ENCODE data around the gene CWC22.
"Not testable (repeated sequence)": the region's sequence is repeated elsewhere in the genome, so short reads cannot be mapped to it uniquely, and the experiment has no call there.

CWC22 gene

DNA sequence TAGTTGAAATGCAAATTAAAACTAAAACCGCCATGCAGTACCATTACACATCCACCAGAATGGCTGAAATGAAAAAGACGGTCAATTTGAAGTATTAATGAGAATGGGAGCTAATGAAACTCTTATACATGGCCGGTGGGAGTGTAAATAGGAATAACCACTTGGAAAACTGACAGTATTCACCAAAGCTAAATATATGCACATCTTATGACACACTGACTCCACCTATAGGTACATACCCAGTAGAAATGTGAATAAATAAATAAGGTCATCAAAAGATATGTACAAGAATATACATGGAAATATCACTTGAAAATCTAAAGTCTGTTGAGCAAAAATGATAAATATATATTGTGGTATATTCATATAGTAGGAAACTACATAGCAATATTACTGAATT, 57.7 kb downstream of the CWC22 start:
- no peak for DNase-seq

DNA sequence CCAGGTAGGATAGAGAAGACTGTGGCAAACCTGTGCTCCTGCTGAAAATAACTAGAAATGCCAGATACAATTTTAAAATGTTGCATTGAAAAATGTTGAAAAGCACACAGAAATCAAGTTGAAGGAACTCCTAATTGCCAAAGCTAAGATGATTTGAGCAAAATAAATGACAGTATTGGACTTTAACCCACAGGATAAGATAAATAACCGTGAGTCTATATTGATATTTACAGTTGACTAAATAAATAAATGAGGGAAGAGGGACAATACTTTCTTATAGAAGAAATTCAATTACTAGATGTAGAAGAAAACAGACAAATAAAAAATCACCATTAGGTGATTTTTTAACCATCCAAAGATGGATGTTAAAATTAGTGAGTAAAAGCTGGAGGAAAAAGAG, 59.0 kb downstream of the CWC22 start:
- no peak for DNase-seq

DNA sequence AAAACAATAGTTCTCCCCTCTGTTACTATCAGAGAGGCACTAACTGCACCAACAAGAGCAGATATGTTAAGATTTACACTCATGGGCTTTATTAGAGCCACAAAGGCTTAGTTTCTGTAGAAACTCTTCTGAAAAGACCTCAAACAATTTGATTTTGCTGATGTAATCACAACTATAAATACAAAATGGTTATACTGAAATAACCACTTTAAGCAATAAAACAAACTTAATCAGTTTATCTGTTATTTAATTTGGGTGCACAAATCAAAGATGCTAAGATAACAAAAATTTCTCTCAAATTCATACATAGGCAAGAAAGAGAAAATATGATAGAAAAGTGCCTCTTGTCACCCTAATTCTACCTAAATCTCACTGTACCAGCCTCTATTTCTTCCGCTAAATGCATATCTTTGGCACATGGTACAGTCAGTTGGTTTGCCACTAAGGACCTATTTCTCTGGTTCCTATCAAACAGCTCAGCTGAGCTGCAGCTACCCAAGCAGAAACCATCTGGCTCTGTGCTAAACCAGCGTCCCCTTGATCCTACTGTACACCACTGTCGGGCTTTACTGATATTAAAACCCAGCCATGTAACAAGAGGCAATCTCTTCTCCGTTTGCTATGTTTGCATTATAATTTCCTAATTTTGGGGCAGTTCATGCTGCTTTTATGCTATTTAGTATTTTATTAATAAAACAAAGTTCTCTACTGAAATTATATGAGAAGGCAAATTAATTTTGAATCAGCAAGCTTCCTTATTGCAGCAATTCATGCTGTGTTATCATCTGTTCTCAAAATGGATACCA, 60.1 kb downstream of the CWC22 start:
- DNase-seq, result no peak

DNA sequence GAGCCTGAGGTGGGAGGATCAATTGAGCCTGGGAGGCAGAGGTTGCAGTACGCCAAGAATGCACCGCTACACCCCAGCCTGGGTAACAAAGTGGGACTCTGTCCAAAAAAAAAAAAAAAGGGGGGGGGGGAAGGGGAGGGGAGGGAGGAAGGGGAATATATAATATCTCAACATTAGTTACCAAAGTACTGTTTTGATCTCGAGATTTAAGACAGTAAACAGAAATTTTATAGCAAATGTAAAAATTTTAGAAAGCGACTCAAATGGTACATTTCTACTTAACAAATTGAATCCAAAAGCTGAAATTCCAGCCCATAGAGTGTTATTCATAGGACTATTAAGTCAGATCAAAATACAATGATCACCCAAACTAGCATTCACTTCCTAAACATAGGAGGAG, 60.8 kb downstream of the CWC22 start:
- DNase-seq, result no peak

DNA sequence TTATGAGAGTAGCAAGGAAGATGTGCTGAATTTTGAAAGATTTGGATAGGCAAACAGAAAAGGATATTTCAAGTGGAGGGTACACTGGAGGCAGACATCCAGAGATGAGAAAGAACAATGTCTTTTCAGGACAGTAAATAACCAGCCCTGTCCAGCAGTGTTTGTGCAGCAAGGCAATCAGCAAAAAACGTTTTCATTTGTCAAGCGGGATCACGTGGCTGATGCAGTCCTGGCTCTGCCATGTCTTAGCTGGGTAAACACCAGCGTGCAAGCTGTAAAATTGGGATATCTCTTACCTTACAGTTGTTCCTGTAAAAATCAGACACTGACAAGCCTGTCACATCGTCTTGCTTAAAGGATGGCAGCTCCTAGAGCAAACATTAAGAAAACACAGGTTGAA, 67.8 kb downstream of the CWC22 start:
- no peak for DNase-seq

DNA sequence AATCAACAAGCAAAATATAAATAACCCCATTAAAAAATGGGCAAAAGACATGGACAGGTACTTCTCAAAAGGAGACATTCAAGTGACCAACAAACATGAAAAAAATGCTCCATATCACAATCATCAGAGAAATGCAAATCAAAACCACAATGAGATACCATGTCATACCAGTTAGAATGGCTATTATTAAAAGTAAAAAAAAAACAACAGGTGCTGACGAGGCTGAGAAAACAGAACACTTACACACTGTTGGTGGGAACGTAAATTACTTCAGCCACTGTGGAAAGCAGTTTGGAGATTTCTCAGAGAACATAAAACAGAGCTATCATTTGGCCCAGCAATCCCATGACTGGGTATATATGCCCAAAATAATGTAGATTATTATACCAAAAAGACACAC, 69.1 kb downstream of the CWC22 start:
- no peak for DNase-seq

DNA sequence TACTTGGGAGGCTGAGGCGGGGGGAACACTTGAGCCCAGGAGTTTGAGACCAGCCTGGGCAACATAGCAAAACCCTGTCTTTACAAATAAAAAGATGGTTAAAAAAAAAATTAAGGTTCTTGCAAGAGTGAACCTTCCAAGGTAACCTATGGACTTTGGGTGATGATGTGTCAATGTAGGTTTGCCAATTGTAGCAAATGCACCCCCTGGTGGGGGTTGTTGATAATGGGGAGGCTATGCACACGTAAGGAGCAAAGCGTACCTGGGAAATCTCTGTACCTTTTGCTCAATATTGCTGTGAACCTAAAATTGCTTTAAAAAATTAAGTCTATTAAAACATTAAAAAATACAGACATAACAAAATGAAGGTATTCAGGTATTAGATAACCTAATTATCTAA, 70.4 kb downstream of the CWC22 start:
- peak; percentile 53 for DNase-seq

DNA sequence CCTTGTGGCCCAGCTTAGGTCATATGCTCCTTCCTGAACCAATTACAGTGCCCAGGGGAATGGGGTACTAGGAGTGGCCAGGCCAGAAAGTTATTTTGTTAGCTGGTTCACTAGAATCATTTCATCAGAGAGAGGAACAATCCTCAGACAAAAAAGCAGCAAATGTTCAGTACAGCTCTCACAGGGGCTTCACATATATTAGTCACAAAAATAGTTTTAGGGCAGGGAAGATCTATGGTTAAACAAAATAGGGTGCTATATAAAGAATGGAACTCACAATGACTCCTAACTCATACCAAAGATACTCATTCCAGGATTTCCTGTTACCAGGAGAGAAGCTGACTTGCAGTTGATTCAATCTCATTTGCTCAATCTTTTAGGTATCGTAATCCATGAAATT, 71.0 kb downstream of the CWC22 start:
- no peak for DNase-seq

DNA sequence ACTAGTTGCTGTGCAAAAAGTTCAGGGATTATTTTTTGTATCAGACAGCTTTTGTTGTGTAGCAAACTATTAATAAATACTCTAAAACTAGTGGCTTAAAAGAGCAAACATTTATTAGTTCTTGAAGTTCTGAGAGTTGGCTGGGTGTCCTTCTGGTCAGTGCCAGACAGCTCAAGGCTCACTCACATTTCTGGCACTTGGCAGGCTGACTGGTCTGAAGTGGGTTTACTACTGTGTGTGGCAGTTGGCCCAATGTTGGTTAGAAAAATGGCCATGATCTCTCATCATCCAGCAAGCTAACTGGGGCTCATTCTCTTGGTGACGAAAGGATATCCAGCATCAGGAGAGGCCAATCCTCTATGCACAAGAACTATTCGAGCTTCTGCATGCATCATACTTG, 74.3 kb downstream of the CWC22 start:
- DNase-seq, result no peak

DNA sequence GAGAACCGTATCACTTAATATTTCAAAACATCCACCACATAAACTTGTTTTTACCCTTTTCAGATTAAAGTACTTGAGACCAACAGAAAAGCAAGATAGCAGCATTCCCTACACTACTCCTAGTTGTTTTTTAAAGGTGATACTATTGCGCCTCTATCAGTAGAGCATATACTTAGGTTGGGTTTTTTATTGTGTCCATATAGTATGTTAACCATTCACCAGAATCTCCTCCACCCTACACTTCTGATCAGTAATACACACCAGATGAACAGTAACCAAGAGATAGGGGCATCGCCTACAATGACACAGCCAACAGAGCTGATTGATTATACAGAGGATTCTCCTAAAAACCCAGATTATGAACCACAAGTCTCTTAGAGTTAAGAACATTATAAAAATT, 75.6 kb downstream of the CWC22 start:
- DNase-seq, result no peak

DNA sequence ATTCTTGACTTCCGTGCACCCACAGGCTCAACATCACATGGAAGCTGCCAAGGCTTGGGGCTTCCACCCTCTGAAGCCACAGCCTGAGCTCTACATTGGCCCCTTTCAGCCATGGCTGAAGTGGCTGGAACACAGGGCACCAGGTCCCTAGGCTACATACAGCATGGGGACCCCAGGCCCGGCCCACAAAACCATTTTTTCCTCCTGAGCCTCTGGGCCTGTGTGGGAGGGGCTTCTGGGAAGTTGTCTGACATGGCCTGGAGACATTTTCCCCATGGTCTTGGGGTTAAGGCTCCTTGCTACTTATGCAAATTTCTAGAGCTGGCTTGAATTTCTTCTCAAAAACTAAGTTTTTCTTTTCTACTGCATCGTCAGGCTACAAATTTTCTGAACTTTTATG, 77.1 kb downstream of the CWC22 start:
- DNase-seq, result not testable (repeated sequence)

DNA sequence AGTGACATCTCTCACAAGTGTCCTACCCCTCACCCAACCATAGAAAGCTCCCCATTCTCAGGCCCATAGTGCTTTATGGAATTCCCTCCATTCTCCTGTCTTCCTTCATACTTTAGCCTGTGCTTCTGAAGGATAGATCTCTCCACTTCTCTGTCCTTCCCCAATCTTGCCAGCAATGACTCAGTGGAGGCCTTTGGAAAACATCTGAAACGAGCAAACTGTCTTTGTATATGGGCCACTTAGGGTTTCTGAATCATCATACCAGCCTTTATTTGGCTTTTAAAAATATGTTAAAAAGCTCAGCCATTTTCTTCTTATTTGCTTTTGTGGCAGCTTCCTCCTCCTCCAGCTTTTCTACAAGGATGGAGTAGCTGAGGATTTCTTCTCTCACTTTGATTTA, 80.1 kb downstream of the CWC22 start:
- no peak for DNase-seq

DNA sequence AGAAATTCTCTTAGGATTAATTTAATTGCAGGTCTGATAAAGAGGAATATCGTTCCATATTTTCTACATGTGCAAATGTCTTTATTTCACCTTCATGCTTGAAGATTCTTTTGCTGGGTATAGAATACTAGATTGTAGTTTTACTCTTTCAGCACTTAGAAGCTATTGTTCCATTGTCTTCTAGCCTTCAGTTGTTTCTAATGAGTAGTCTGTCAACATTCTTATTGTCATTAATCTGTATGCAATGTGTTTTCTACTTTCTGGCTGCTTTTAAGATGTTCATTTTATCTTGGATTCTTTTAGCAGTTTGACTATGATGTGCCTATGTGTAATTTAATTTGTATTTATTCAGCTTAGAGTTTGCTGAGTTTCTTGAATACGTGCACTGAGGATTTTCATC, 81.4 kb downstream of the CWC22 start:
- no peak for DNase-seq

DNA sequence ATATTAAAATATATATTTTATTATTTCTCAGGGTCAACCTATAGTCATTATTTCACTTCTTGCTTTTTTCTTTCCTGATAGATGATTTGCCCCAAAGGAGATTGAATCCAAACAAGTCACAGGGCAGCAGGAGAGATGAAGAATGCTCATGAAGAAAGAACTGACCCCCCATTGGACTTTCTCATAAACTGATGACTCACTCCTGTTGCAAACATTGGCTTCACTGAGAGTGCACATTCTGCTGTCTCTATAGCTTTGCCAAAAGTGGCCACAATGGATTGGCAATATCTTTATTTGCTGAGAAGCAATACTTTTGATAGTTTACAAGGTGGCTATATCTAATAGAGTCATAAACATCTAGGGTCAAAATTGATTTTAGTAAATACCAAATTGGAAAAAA, 89.8 kb downstream of the CWC22 start:
- DNase-seq, result no peak

DNA sequence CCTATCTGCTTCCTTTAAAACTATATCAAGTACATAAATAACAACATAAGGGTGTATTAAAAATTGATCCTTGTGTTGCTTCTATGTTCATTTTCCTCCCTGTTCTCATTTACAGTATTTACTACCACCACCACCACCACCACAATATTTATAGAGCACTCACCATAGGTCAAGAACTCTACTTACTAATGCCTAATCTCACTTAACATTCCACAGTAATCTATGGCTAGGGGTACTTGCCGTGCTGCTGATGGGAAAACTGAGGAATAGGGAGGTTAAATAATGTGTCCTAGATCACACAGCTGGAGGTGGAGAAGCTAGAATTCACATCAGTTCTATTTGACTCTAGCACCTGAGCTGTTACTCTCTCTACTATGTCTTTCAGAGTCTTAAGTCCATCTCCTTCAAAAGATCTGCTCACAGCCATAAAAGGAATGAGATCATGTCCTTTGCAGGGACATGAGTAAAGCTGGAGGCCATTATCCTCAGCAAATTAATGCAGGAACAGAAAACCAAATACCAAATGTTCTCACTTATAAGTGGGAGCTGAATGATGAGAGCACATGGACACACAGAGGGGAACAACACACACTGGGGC, 91.6 kb downstream of the CWC22 start:
- no peak for DNase-seq

DNA sequence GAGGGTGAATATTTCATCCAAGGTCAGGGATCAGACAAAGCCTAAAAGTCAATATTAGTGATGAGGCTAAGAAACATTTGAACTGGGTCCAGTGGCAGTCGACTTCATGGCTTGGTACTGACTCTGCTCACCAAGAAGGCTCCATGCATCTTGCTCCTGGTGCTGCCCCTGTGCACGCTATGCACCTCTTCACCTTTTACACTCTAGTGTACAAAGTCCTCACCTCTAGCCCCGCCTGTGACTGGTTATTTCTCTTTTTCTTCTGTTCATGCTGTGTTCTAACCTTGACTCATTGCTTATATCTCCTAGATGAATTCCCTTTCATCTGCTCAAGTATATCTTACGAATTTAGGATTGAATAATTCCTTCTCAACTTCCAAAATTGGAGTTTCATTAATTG, 93.3 kb downstream of the CWC22 start:
- DNase-seq, result no peak

DNA sequence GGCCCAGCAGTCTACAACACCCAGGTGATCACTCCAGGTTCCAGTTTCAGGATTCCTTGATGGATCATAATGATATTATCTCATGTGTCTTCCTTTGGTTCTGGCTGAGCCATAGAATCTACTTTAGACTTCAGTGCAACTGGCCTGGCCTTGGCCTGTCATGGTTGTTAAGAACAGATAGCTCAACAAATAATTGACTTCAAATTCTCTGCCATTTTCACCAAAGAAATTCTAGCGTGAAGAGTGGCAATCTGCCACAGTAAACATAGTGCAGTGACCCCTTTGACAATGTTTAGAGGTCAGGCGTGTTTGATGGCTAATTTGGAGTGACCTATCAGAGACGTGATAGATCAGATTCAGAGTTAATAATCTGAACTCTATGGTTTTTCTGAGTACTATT, 95.5 kb downstream of the CWC22 start:
- DNase-seq, result no peak

DNA sequence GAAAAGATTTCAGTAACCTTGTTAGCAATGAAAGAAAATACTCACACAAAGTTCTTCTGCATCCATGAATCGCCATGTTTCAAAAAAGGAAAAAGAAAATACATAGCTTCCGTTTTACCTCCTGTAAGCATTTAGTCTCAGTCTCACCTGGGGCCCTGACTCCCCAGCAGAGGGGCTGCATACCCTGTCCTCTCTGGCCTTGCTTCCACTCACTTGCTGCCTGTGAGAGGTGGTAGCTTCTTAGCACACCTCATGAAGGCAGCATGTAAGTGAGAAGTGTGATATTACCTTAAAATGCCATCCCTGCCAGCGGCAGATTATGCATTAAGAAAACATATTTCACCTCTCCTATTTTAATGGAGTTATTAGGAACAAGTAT, 96.4 kb downstream of the CWC22 start:
- no peak for DNase-seq

DNA sequence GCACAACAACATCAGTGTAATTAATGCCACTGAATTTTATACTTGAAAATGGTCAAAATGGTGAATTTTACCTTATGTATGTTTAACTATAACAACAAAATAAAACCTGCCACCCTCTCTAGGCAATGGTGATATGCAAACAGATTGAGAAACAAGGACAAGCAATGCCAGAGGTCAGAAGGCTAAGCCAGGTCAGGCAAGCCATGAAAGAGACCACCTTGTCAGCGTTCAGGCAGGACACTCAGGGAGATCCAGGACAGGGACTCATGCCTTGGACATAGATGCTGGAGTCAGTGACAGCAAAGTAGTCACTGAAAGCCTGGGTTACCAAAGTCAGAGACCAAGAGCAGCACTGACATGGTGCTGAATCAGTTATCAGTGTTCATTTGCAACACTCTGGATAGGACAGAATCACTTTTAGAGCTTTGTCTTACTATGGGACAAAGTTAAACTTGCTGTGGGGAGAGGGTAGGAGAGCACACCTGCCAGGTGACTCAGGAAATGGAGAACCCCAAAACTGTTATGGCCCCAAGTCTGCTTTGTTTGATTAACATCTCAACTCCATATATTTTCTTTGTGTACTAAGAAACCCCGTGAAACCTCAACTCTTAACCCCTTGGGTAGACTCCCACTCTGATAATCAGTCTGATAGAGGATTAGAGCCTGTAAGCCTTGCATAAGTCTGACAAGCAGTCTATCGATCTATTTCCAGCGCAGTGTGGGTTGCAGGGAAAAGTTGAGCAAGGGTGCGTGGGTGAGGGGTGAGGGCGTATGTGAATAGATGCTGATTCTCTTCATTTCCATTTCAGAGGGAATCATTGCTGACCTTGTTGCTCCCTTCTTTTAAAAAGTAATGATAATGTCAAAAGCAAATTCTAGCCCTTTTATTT, 97.0 kb downstream of the CWC22 start:
- DNase-seq, result no peak

DNA sequence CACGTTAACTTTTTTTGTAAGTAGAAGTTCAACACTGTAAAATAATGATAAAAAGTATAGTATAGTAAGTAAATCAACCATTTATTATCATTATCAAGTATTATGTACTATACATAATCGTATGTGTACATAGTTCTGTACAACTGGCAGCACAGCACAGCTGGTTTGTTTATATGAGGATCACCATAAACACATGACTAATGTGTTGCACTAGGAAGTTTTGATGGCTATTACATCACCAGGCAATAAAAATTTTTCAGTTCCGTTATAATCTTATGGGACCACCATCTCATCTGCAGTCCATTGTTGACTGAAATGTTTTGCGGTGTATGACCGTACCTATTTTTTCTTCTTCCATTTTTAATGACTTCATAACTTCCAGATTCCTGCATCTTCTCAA, 106.4 kb downstream of the CWC22 start:
- DNase-seq, result no peak

DNA sequence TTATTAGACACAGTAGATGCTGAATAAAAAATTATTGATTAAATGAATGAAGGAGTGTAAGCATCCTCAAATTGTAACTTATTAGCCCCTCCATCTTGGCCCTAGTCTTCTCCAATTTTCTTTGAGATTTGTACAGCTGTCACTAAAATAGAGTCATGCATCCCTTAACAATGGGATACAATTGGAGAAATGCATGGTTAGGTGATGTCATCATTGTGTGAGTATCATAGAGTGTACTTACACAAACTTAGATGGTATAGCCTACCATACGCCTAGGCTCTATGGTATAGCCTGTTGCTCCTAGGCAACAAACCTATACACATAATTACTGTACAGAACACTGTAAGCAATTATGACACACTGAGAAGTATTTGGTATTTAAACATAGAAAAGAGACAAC, 107.4 kb downstream of the CWC22 start:
- no peak for DNase-seq

DNA sequence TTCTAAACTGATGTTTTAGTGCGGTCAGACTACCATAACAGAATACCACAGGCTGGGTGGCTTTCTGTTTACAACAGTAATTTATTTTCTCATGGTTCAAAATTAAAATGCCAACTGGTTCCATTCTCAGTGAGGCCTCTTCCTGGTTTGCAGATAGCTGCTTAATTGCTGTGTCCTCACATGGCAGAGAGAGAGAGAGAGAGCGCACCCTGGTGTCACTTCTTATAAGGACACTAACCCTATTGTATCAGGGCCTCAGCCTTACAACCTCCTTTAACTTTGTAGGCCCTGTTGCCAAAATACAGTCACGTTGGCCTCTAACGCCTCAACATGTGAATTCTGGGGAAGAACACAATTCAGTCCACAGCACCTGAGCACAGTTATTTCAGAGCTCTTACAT, 108.2 kb downstream of the CWC22 start:
- DNase-seq, result no peak
